OCI-M2 (cell line): ENCODE data around the gene MACF1.
"Not testable (repeated sequence)": the region's sequence is repeated elsewhere in the genome, so short reads cannot be mapped to it uniquely, and the experiment has no call there.

ENCODE experiments used
- DNase-seq: peaks from one replicate; lab custom pipeline; 2025; ENCODE audit not compliant: unreplicated experiment; lab: John Stamatoyannopoulos, UW

The MACF1 gene

DNA sequence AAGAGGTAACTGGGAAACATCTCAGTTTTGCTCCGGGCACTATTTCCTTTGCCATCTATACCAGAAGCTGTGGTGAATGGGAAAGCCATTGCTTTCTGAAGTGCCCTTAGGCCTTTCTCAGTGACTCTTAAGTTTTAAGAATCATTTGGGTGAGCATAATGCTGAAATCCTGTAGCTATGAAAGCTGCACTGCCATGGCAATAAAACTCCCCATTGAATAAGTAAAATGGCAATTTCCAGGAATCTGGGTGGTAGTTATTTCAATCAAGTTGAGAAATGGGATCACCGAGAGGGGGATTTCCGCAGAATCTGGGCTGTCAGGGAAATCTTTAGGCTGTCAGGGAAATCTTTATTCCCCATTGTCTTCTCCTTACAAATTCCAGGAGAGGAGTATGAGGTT, 26.8 kb upstream of the MACF1 start:
- DNase-seq: no peak

DNA sequence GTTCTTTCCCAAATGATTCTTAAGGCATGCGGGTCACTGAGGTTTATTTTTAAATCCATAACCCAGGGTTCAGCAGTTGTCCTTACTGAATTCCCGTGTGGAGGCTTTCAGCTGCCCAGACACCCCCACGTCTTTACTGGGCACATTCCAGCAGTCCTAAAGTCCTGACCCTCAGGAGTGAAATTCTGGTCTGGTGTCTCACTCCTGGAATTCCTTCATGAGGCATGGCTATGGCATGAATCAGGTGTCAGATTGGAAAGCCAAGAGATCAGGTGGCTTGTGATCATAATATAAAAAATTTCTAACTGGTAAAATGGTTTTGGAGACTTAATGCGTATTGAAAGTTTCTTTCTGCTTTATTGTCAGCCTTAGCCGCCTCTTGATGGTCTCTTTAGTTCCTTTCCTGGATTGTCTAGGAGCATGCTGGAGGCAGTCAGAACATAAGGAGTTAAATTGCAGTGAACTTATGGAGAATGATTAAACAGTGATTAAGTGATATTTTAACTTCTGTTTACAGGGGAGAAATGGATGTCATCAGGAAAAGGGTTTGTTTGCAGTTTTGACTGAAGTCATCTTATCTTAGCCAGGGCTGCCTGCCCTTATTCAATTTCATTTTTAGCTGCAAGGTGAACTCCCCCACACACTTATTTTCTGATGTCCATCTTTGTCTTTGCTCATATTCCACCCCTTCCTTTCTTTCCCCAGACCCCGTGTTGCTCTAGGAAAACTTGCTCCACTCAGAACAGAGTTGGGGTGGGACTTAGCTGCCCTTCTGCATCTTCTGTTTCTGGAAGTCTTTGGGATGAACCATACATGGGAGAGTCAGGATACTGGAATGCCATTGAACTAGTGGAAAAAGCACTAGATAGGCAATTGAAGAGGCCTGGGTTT, 25.7 kb upstream of the MACF1 start:
- no peak for DNase-seq

DNA sequence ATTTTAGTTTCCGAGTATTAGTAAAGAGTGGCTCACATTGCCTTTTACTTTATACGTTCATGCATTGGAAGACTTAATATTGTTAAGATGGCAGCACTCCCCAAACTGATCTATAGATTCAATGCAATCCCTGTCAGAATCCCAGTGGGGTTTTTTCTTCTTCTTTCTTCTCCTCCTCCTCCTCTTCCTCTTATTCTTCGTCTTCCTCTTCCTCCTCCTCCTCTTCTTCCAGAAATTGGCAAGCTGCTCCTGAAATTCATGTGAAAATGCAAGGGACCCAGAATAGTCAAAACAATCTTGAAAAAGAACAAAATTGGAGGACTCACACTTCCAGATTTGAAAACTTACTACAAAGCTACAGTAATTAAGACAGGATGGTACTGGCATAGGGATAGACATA, 23.2 kb upstream of the MACF1 start:
- no peak for DNase-seq

DNA sequence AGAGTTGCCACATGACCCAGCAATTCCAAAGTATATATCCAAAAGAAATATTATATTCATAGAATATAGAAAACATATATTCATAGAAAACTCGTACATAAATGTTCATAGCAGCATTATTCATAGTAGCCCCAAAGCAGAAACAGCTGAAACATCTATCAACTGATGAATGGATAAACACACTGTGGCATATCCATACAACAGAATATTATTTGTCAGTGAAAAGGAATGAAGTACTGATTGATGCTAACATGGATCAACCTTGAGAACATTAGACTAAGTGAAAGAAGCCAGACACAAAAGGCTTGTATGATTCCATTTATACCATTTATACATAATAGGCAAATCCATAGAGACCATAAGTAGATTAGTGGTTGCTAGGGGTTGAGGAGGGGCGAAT, 21.7 kb upstream of the MACF1 start:
- no peak for DNase-seq

DNA sequence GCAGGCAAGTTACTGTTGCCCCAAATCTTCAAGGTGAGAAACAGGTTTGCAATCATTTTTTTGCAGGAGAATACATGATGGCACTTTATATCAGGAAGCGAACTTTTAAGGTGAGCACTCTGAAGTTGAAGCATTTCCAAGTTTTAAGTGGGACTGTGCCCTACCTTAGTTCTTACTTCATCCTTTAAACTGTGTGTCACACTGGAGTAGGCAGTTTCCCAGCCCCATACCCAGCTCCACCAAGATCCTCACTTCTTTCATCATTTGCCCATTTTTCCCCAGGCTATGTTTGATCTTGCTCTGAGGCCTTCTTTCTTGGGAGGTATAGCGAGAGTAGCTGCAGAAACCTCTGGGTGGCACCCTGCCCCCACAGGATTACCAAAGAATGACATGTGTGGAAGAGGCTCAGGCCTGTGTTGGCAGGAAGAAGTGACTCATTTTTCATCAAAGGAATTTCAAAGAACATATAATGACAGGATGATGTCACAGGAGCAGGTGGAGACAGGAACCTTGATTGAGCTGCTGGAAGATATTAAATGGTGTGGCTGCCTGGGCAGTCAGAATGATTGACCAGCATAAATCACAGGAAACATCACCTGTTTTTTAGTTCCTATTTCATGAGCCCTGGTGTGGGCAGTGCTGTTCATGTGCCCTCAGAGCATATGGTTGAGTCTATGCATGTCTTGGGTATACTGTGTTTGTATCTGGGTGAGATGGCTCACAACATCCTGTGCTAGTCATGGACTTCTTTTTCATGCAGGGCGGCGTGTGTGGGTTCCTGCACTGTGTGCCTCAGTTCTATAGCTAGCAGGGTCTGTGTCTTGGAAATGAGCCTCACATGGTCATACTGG, 20.8 kb upstream of the MACF1 start:
- DNase-seq: no peak

DNA sequence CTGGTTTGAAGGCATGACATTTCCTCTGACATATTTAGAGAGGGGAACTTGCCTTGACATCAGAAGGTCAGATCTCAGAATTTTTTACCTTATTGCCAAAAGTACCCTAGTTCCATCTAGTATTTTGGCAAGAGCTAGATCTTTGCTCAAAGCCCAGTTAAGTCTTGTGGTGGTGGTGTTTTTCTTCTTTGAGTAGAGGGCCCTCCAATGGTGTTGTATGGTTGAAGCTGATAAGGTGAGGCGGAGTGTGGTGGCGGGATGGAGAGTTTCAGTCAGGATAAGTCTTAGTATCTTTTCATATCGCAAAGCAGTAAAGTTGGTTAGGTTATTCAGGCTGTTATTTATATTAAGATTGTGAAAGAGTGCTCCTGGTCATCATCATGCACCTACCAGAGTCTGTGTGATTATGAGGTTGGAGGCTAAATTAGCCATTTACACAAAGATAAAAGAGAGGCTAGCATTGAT, 20.1 kb upstream of the MACF1 start:
- DNase-seq: no peak

DNA sequence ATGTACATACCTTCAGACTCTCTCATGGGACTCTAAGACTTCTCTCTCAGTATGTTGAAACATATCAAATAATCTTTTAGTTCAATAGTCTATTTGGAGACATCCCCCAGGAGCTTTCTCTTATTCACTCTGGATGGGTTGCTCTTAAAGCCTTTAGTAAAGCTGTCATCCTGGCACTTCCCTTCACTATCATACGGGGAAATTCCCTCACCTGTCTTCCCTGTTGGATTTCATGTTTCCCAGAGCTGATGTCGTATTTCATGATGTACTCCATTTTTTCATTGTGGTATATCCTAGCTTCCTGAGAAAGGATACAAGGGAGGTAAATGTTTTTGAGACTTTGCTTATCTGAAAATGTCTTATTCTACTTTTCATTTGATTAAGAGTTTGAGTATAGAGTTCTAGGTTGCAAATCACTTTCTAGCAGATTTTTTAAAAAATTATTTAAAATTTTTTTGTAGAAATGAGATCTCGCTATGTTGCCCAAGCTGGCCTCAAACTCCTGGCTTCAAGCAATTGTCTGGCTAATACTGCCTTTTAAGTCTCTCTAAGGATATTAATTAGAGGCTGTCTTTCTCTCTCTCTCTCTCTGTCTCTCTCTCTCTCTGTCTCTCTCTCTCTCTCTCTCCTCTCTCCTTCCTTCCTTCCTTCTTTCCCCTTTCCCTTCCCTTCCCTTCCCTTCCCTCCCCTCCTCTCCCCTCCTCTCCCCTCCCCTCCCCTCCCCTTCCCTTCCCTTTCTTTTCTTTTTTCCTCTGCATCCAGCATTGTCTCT, 17.0 kb upstream of the MACF1 start:
- no peak for DNase-seq

DNA sequence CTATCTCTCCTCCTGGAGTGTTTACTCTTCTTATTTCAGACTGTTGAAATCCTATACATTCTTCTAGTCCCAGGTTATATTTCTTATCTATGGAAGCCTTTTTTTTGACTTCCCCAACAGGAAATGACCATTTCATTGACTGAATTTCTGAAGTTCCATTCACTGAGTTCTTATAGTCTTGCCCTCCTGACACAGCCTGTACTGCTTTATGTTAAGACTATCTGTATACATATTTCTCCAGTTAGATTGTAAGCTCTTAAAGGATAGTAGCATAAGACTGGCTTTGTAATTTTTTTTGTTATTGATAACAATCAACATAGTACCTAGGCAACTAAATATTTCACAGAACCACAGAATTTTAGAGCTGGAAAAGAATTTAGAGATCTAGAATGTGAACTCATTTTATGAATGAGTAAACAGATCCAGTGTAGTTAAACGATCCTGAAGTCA, 14.9 kb upstream of the MACF1 start:
- DNase-seq: no peak

DNA sequence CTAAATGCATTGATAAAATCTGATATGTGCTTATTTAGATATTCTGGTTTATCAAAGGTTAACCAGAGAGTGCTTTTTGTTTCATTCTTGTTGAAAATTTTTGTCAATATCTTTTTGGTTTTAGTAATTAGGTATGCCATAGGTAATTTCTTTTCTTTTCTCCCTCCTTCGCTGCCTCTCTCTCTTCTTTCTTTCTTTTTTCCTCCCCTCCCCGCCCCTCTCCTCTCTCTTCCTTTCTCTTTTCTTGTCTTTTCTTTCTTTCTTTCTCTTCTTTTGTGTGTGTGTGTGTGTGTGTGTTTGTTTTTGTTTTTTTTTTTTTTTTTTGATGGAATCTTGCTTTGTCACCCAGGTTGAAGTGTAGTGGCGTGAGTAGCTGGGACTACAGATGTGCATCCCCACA, 14.4 kb upstream of the MACF1 start:
- no peak for DNase-seq

DNA sequence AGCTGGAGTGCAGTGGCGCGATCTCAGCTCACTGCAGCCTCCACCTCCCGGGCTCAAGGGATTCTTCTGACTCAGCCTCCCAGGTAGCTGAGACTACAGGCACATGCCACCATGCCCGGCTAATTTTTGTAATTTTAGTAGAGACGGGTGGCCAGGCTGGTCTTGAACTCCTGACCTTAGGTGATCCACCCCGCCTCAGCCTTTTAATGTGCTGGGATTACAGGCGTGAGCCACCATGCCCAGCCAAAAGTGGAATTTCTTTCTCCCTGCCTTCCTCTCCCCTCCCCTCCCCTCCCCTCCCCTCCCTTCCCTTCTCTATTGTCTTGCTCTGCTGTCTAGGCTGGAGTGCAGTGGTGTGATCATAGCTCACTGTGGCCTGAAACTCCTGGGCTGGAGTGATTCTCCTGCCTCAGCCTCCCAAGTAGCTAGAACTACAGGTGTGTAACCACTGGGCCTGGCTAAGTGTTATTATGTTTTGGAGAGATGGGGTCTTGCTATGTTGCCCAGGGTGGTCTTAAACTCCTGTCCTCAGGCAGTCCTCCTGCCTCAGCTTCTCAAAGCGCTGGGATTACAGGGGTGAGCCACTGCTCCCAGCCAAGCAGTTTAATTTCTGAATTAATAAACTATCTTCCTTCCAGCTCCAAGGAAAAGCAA, 10.0 kb upstream of the MACF1 start:
- DNase-seq: no peak

DNA sequence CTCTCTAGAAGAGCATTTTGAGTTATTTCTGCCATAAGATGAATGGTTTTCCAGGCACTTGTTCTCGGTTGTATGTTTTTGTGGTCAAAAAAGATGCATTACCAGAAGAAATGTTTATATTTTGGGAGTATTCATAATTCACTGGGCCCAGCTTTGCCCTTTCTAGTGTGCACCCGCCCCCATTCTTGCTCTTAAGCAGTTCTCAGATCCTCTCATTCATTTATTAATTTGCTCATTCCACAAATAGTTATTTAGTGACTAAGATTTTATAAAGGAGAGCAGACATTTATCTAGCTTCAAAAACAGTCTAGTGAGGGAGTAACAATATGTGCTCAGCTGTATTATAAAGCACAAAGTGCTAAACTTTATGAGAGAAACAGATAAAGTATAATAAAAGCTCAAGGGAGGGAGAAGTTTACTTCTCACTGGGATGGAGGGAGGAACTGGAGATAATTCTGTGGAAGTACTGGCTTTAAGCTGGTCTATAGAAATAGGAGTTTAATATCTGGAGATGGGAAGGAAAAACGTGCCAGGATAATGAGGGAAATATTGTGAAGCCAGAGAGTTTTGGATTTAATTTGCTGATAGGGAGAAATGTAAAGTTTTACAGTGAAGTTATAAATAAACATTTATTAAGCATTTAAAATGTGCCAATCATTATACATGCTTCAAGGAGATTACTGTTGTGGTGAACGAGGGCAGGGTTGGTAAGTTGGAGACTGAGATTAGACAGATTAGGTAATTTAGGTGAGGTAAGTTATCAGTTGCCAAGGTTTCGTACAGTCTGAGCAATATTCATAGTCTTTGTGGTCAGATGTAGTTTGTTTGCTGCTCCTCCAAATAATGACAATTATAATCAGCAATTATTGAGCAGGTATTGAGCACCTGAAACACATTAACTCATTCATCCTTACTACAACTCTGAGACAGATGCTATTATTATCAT, 9.1 kb upstream of the MACF1 start:
- DNase-seq: no peak

DNA sequence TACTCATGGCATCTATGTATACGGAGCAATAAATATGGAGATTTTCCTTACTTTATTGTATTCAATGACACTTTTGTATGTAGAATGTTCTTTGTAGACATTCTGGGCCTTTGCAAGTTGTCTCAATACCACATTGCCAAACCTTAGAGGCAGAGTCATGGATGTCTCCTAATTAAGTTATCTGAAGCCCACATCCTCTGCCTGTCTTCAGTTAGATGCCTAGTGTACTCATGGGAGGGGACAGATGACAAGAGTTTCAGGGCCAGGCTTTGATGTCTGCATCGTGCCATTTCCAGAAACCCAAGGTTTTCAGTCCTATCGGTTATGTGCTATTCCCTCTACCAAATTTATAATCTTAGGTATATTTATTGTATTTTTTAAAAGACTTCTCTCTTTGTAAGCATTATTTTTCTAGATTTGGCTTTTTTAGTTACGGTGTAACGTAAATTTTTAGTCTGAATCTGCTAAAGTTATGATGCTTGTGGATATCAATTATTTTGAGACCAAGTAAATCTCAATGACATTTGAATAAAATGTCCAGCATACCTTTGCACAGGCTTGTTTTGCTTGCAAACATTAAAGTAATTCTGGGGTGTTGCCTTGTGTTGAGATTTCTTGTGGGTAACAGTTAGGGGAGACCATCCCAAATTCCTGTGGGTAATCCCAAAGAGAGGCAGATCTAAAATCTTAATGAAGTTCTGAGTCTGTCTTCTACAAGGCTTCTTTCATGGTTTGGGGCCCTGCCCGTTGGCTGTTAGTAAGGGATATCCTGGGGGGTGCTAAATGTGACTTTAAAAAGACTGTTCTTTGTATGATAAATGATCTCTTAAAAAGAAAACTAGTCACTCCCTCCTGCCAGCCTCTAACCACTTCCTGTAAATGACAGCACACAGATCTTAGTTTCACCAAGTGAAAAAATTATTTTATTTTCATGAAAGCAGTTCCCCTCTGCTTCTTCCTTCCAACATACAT, 8.0 kb upstream of the MACF1 start:
- DNase-seq: no peak

DNA sequence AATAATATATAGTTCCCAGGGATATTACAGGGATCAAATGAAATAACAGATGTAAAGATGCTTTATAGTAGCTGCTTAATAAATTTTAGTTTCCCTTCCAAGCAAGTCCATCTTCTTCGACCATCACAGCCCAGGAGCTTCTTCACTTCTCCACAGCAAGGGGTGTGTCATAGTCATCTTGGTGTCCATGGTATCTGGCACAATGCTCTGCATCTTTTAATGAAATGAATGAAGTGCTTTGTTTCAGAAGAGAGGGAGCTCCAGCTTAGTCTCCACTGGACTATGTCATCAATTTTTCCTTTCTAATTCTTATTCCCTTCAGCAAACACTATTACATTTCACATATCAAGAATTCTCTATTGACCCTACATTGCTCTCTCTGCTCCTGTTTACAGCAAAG, 4.9 kb upstream of the MACF1 start:
- no peak for DNase-seq

DNA sequence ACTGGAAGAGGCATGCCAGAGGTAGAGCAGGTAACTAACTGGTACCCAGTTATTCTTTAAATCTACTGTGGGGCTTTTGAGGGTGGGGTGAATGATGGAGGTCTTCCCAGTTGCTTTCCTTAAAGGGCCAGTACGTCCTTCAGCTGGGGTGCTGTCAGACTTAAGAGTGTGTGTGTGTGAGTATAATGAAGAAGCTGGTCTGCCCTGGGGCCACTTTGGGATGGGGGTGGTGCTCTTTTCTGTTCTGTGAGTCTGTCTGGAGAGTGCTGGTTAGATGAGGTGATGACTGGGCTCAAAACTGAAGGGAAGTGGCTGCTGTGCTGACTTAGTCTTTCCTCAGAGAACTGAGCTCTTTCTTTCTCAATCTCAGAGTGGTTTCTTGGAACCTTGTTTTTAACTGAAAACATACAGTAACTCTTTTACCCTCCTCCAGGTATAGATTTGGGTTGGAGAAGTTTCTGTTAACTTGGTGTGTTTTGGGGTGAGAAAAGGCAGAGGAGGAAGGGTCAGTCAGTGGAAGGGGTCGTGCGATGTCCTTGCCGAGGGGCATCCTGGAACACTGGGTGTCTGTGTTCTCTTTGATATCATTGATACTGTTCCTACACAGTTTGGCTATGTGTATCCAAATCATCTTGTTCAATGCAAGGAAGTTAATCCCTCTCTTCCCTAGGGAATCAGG, 746 bp downstream of the MACF1 start:
- DNase-seq: no peak

DNA sequence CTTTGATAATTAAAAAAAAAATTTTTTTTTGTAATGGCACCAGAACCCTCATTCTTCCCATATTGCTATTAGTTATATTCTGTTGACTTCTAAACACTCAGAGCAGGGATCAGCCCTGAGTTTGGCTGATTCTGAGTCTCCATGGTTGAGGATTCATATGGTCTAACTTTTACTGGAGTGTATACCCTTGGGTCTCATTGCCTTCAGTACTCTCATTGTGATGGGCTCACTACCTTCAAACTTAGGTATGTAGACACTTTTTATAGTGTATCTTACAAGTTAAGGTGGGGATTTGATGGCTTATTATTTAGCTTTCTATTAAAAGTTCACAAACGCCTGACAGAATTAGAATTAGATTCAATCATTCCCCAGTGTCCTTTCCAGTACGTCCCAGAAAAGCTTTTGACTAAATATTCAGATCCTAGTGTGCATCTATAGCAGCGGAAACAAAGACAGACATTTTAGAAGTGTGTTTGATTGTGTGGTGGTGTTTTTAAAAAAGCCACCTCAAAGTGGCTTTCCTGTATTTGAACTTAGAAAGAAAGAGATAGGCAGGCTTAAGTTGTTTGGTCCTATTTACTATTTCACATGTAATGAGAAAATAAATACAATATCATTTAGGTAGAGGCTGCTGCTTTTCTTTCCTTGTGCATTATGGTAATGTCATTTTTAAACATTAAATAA, 1.4 kb downstream of the MACF1 start:
- DNase-seq: no peak

DNA sequence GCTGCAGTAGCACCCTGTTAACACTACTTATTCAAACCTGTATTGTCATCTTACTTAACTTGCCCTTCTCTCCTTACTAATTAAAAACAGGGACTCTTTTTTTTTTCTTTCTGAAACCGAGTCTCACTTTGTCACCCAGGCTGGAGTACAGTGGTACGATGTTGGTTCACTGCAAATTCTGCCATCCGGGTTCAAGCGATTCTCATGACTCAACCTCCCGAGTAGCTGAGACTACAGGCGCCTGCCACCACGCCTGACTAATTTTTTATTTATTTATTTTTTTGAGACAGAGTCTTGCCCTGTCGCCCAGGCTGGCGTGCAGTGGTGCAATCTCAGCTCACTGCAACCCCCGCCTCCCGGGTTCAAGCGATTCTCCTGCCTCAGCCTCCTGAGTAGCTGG, 3.9 kb downstream of the MACF1 start:
- DNase-seq: not testable (repeated sequence)

DNA sequence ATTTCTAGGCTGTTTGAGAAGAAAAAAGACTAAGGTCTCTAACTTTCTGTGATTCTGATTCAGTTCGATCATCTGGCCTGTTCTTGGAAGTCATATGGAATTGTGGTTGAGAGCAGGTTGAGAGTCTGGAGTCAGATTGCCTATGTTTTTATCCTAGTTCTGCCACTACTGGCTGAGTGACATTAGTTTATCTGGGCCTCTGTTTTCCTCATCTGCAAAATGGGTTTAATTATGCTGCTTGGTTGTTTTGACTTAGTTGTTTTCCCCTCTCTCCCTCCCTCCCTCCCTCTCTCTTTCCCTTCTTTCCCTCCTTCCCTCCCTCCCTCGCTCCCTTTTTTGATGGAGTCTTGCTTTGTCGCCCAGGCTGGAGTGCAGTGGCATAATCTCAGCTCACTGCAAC, 6.2 kb downstream of the MACF1 start:
- DNase-seq: no peak
